ENCODE results near the gene LEF1.

Gene LEF1

GRCh38 chr4:108193886-108194672, 25.3 kb upstream of the LEF1 start:
- Histone ChIP-seq H3K79me1 (ENCODE audit: low read depth, low read length) (no peaks in the 10 kb centered on the region), H3K9me3 (replicated peaks in 1 of 2; ENCODE audit: control insufficient read depth in 2 of 2, insufficient read depth in 1 of 2, low read depth in 1 of 2, low read length in 2 of 2) (no peaks in the 10 kb centered on the region), H3K4me3 (ENCODE audit: low read length in 2 of 2) (no peak overlapping the region), H2BK15ac (ENCODE audit: low read length) (no peak overlapping the region), H2AK5ac (ENCODE audit: low read depth, low read length) (no peak overlapping the region), H3K18ac (ENCODE audit: low read length) (no peak overlapping the region), H2BK5ac (ENCODE audit: low read length) (no peak overlapping the region), H4K91ac (ENCODE audit: low read depth, low read length, poor library complexity) (no peak overlapping the region), H3K4me2 (ENCODE audit: insufficient read depth, low read length, poor library complexity, severe bottlenecking) (no peak overlapping the region), H3K4me1 (ENCODE audit: control insufficient read depth in 2 of 2, insufficient read depth in 1 of 2, low read depth in 1 of 2, low read length in 2 of 2) (peaks cover 1 to 6% of the 10 kb centered on the region in 2 donors), H2AFZ (ENCODE audit: low read length) (peak overlapping the region; percentile 45), H3K27ac (replicated peaks; ENCODE audit: low read length) (no peak overlapping the region), H3K9ac (ENCODE audit: low read depth, low read length, poor library complexity) (no peak overlapping the region), H2BK12ac (ENCODE audit: low read length) (no peak overlapping the region), H3K23ac (ENCODE audit: low read depth, low read length, poor library complexity) (no peak overlapping the region), H3K36me3 (replicated peaks in 1 of 2; ENCODE audit: control insufficient read depth in 2 of 2, insufficient read depth in 2 of 2, low read length in 2 of 2) (no peaks in the 10 kb centered on the region), H3K27me3 (ENCODE audit: control insufficient read depth in 3 of 3, insufficient read depth in 3 of 3, low read depth in 1 of 3, low read length in 3 of 3) (no peaks in the 10 kb centered on the region), H4K8ac (ENCODE audit: low read depth, low read length) (peak overlapping the region; percentile 31), H3K14ac (ENCODE audit: low read length) (no peak overlapping the region), H3K4ac (ENCODE audit: low read length) (no peak overlapping the region), H2BK120ac (ENCODE audit: low read depth, low read length) (no peak overlapping the region)
- WGBS, 2 donors (ENCODE audit: extremely low coverage in 2 of 2, insufficient read length in 2 of 2, insufficient replicate concordance in 1 of 2), result no CpG with 5 or more reads among the region's 4 CpGs
- no peak for DNase-seq (ENCODE audit: low spot score)

GRCh38 chr4:108192935-108193334, 24.2 kb upstream of the LEF1 start:
- H3K4me3 ChIP-seq (ENCODE audit: low read length in 2 of 2), result no peak overlapping the region
- no peak overlapping the region for H2AK5ac ChIP-seq (ENCODE audit: low read depth, low read length)
- no peak overlapping the region for H2BK120ac ChIP-seq (ENCODE audit: low read depth, low read length)
- no peak for DNase-seq (ENCODE audit: low spot score)
- H3K23ac ChIP-seq (ENCODE audit: low read depth, low read length, poor library complexity), result no peak overlapping the region
- no peak overlapping the region for H2BK12ac ChIP-seq (ENCODE audit: low read length)
- H3K79me1 ChIP-seq (ENCODE audit: low read depth, low read length), result no peaks in the 10 kb centered on the region
- H3K4me2 ChIP-seq (ENCODE audit: insufficient read depth, low read length, poor library complexity, severe bottlenecking), result no peak overlapping the region
- H3K27me3 ChIP-seq (ENCODE audit: control insufficient read depth in 3 of 3, insufficient read depth in 3 of 3, low read depth in 1 of 3, low read length in 3 of 3), result no peaks in the 10 kb centered on the region
- H2AFZ ChIP-seq (ENCODE audit: low read length), result no peak overlapping the region
- H3K18ac ChIP-seq (ENCODE audit: low read length), result no peak overlapping the region
- H4K91ac ChIP-seq (ENCODE audit: low read depth, low read length, poor library complexity), result no peak overlapping the region
- WGBS, 2 donors (ENCODE audit: extremely low coverage in 2 of 2, insufficient read length in 2 of 2, insufficient replicate concordance in 1 of 2), result no CpG with 5 or more reads among the region's 3 CpGs
- peaks cover 1 to 6% of the 10 kb centered on the region in 2 donors for H3K4me1 ChIP-seq (ENCODE audit: control insufficient read depth in 2 of 2, insufficient read depth in 1 of 2, low read depth in 1 of 2, low read length in 2 of 2)
- H2BK15ac ChIP-seq (ENCODE audit: low read length), result no peak overlapping the region
- H3K4ac ChIP-seq (ENCODE audit: low read length), result no peak overlapping the region
- H3K36me3 ChIP-seq (replicated peaks in 1 of 2; ENCODE audit: control insufficient read depth in 2 of 2, insufficient read depth in 2 of 2, low read length in 2 of 2), result no peaks in the 10 kb centered on the region
- no peak overlapping the region for H2BK5ac ChIP-seq (ENCODE audit: low read length)
- no peak overlapping the region for H3K27ac ChIP-seq (replicated peaks; ENCODE audit: low read length)
- H3K9me3 ChIP-seq (replicated peaks in 1 of 2; ENCODE audit: control insufficient read depth in 2 of 2, insufficient read depth in 1 of 2, low read depth in 1 of 2, low read length in 2 of 2), result no peaks in the 10 kb centered on the region
- H4K8ac ChIP-seq (ENCODE audit: low read depth, low read length), result no peak overlapping the region
- H3K9ac ChIP-seq (ENCODE audit: low read depth, low read length, poor library complexity), result no peak overlapping the region
- H3K14ac ChIP-seq (ENCODE audit: low read length), result peak overlapping the region; percentile 23

- Histone ChIP-seq H2AK5ac (ENCODE audit: low read depth, low read length) (no peak overlapping the region), H3K4me1 (ENCODE audit: control insufficient read depth in 2 of 2, insufficient read depth in 1 of 2, low read depth in 1 of 2, low read length in 2 of 2) (peaks cover 1 to 6% of the 10 kb centered on the region in 2 donors), H3K4me2 (ENCODE audit: insufficient read depth, low read length, poor library complexity, severe bottlenecking) (no peak overlapping the region)
These were observed 23.3 kb upstream of the LEF1 start for GRCh38 chr4:108192056-108192455.

GRCh38 chr4:108191269-108191914, 22.7 kb upstream of the LEF1 start:
- H3K23ac ChIP-seq (ENCODE audit: low read depth, low read length, poor library complexity), result no peak overlapping the region
- H2BK120ac ChIP-seq (ENCODE audit: low read depth, low read length), result no peak overlapping the region
- no peak overlapping the region for H4K91ac ChIP-seq (ENCODE audit: low read depth, low read length, poor library complexity)
- no peak overlapping the region for H2BK12ac ChIP-seq (ENCODE audit: low read length)
- H3K4ac ChIP-seq (ENCODE audit: low read length), result no peak overlapping the region
- H2BK15ac ChIP-seq (ENCODE audit: low read length), result no peak overlapping the region
- H3K27ac ChIP-seq (replicated peaks; ENCODE audit: low read length), result no peak overlapping the region
- no peak overlapping the region for H2BK5ac ChIP-seq (ENCODE audit: low read length)
- H4K8ac ChIP-seq (ENCODE audit: low read depth, low read length), result no peak overlapping the region
- H3K14ac ChIP-seq (ENCODE audit: low read length), result no peak overlapping the region
- no peak overlapping the region for H3K4me3 ChIP-seq (ENCODE audit: low read length in 2 of 2)
- H3K27me3 ChIP-seq (ENCODE audit: control insufficient read depth in 3 of 3, insufficient read depth in 3 of 3, low read depth in 1 of 3, low read length in 3 of 3), result no peaks in the 10 kb centered on the region
- no peak for DNase-seq (ENCODE audit: low spot score)
- no peaks in the 10 kb centered on the region for H3K9me3 ChIP-seq (replicated peaks in 1 of 2; ENCODE audit: control insufficient read depth in 2 of 2, insufficient read depth in 1 of 2, low read depth in 1 of 2, low read length in 2 of 2)
- no peak overlapping the region for H3K18ac ChIP-seq (ENCODE audit: low read length)
- H2AK5ac ChIP-seq (ENCODE audit: low read depth, low read length), result no peak overlapping the region
- no peaks in the 10 kb centered on the region for H3K36me3 ChIP-seq (replicated peaks in 1 of 2; ENCODE audit: control insufficient read depth in 2 of 2, insufficient read depth in 2 of 2, low read length in 2 of 2)
- no CpG with 5 or more reads among the region's 4 CpGs for WGBS, 2 donors (ENCODE audit: extremely low coverage in 2 of 2, insufficient read length in 2 of 2, insufficient replicate concordance in 1 of 2)
- peaks cover 1 to 6% of the 10 kb centered on the region in 2 donors for H3K4me1 ChIP-seq (ENCODE audit: control insufficient read depth in 2 of 2, insufficient read depth in 1 of 2, low read depth in 1 of 2, low read length in 2 of 2)
- no peak overlapping the region for H3K9ac ChIP-seq (ENCODE audit: low read depth, low read length, poor library complexity)
- H3K79me1 ChIP-seq (ENCODE audit: low read depth, low read length), result no peaks in the 10 kb centered on the region
- no peak overlapping the region for H3K4me2 ChIP-seq (ENCODE audit: insufficient read depth, low read length, poor library complexity, severe bottlenecking)
- no peak overlapping the region for H2AFZ ChIP-seq (ENCODE audit: low read length)

More at GRCh38 chr4:108192056-108192455, 23.3 kb upstream of the LEF1 start:
- Histone ChIP-seq H2BK5ac (ENCODE audit: low read length) (no peak overlapping the region), H3K4me3 (ENCODE audit: low read length in 2 of 2) (no peak overlapping the region), H3K27ac (replicated peaks; ENCODE audit: low read length) (no peak overlapping the region), H3K9ac (ENCODE audit: low read depth, low read length, poor library complexity) (no peak overlapping the region), H3K79me1 (ENCODE audit: low read depth, low read length) (no peaks in the 10 kb centered on the region), H3K23ac (ENCODE audit: low read depth, low read length, poor library complexity) (no peak overlapping the region), H3K9me3 (replicated peaks in 1 of 2; ENCODE audit: control insufficient read depth in 2 of 2, insufficient read depth in 1 of 2, low read depth in 1 of 2, low read length in 2 of 2) (no peaks in the 10 kb centered on the region), H3K18ac (ENCODE audit: low read length) (peak overlapping the region; percentile 11), H2AFZ (ENCODE audit: low read length) (peak overlapping the region; percentile 13), H2BK120ac (ENCODE audit: low read depth, low read length) (no peak overlapping the region), H3K27me3 (ENCODE audit: control insufficient read depth in 3 of 3, insufficient read depth in 3 of 3, low read depth in 1 of 3, low read length in 3 of 3) (no peaks in the 10 kb centered on the region), H3K14ac (ENCODE audit: low read length) (no peak overlapping the region), H4K8ac (ENCODE audit: low read depth, low read length) (no peak overlapping the region), H2BK15ac (ENCODE audit: low read length) (no peak overlapping the region), H4K91ac (ENCODE audit: low read depth, low read length, poor library complexity) (no peak overlapping the region), H3K4ac (ENCODE audit: low read length) (no peak overlapping the region), H3K36me3 (replicated peaks in 1 of 2; ENCODE audit: control insufficient read depth in 2 of 2, insufficient read depth in 2 of 2, low read length in 2 of 2) (no peaks in the 10 kb centered on the region), H2BK12ac (ENCODE audit: low read length) (no peak overlapping the region)
- no peak for DNase-seq (ENCODE audit: low spot score)
- no CpG with 5 or more reads among the region's 3 CpGs for WGBS, 2 donors (ENCODE audit: extremely low coverage in 2 of 2, insufficient read length in 2 of 2, insufficient replicate concordance in 1 of 2)
